ENCODE results near the gene ELP4.

Gene ELP4

DNA sequence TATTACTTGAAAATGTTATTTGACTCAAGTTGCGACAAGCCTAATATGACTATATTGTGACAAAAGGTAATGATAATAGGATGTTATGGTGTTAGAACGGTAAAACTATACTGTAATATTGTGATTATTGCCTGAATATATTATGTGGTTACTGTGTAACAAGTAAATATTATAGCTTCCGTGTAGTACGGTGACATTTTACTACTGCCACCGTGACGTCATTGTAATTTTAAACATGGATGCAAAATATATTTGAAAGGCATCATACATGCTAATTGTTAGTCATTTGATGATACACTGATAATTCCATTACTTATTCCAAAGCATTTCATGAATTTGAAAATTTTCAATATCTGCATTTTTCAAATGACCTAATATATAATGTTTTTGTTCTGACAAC lies 2.5 kb downstream of the ELP4 start:
- TF ChIP-seq GATA3 (IDR thresholded peaks at IDR 0.05; ENCODE audit: low read depth, low read length) (no peak), GATA2 (IDR thresholded peaks at IDR 0.05; ENCODE audit: low read depth, low read length) (no peak)

DNA sequence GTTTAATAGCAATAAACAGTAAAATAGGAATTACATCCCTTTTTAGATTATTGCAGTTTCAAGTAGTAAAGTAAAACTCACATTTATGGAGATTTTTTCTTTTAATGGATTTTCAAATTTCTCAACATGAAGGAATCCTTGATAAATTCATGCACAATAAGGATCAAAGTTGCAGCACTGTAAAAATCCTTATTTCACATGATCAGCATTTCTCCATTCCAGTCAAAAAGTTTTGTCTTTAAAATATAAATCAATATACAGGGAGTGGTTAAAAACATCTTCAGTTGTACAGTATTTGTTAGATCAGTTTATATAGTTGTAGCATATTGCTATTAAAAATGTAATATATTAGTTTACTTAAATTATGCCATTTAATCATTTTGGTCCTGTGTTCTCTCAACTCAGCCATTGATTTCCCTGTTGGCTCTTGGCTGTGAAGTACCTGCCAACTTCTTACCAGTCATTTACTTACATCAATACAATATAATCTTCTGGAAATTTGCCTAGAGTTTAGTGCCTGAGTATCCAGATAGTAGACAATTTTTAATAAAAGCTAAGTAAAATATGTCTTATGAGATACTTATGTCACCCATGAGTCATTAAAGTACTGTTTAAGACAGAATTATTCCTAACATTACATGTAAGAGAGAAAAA lies 12.1 kb downstream of the ELP4 start:
- TF ChIP-seq GATA3 (IDR thresholded peaks at IDR 0.05; ENCODE audit: low read depth, low read length) (no peak), GATA2 (IDR thresholded peaks at IDR 0.05; ENCODE audit: low read depth, low read length) (no peak)

DNA sequence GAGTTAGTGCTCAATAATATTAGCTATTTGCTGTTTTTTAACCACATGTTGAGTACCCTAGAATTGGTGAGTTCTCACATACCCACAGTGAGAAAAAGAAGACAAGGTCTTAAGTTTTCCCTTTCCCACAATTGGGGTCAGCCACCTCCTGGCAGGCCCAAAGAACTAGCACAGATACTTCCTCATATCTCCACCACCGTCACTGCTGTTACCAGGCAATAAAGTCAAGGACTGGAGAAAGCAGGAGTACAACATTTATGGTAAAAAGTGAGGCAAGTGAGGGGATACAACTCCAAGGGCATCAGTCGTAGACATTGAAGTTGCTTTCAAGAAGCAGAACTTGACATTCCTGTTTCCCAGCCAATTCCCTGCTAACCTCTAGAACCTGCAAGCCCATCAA lies 19.6 kb downstream of the ELP4 start:
- TF ChIP-seq GATA2 (IDR thresholded peaks at IDR 0.05; ENCODE audit: low read depth, low read length) (no peak), GATA3 (IDR thresholded peaks at IDR 0.05; ENCODE audit: low read depth, low read length) (no peak)

DNA sequence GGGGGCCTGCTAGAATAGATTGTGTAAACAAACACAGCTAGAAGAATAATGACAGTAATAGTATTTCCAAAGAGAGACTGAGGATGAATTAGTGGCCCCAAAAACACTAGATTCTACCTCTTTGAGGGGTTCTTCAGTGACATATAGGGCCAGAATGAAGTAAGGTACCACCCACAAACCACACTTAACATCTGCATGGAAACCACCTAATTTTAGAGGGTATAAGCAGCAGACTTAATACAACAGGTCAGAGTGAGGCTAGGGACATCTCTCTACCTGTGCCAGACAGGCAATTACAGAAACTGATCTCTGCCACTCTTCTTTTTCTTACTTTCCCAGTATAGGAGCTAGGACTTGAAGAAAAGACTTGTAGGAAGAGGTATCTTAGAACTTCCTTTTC lies 20.1 kb downstream of the ELP4 start:
- TF ChIP-seq GATA3 (IDR thresholded peaks at IDR 0.05; ENCODE audit: low read depth, low read length), result no peak
- no peak for TF ChIP-seq GATA2 (IDR thresholded peaks at IDR 0.05; ENCODE audit: low read depth, low read length)

DNA sequence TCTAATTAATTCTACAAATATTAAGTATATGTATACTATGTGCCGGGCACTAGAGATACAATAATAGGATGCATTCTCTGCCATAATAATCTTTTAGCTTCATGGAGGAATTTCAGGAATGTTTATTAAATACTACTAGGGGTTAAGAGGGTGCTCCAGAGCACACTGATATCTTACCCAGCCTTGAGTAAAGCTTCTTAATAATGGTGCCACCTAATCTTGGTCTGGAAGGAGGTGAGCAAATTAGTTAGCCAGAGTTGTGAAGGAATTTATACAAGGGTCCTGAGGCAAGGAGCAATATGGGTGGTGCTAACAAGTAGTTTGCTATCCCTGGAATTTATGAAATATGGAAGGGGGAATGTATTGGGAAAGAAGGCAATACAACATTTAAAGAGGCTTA lies 21.7 kb downstream of the ELP4 start:
- TF ChIP-seq GATA3 (IDR thresholded peaks at IDR 0.05; ENCODE audit: low read depth, low read length) (no peak), GATA2 (IDR thresholded peaks at IDR 0.05; ENCODE audit: low read depth, low read length) (no peak)

DNA sequence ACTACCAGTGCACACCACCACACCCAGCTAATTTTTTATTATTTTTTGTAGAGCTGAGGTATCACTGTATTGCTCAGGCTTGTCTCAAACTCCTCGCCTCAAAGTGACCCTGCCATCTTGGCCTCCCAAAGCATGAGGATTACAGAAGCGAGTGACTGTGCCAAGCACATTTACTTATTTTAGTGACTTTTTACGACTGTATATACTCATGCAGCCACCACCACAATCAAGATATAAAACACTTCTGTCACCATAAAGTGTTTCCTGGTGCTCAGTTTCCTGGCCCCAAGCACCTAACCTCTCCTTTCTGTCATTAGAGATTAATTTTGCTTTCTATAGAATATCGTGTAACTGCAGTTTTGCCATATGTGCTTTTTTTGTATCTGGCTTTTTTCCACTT lies 25.9 kb downstream of the ELP4 start:
- no peak for TF ChIP-seq GATA3 (IDR thresholded peaks at IDR 0.05; ENCODE audit: low read depth, low read length)
- no peak for TF ChIP-seq GATA2 (IDR thresholded peaks at IDR 0.05; ENCODE audit: low read depth, low read length)

DNA sequence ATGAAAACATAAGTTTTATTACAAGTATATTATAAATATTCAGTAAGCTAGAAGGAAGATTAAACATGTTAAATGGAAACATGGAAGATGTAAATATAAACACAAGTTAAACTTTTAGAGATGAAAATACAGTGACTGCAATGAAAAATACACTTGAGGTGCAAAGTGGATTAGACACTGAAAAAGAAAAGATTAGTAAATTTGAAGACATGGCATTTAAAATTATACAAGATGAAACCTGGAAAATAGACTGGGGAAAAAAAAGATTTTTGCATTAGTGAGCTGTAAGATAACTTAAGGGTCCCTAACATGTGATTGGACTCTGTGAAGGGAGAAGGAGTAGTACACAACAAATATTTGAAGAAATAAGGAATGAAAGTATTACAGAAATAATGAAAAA lies 33.3 kb downstream of the ELP4 start:
- TF ChIP-seq GATA3 (IDR thresholded peaks at IDR 0.05; ENCODE audit: low read depth, low read length), result no peak
- no peak for TF ChIP-seq GATA2 (IDR thresholded peaks at IDR 0.05; ENCODE audit: low read depth, low read length)

DNA sequence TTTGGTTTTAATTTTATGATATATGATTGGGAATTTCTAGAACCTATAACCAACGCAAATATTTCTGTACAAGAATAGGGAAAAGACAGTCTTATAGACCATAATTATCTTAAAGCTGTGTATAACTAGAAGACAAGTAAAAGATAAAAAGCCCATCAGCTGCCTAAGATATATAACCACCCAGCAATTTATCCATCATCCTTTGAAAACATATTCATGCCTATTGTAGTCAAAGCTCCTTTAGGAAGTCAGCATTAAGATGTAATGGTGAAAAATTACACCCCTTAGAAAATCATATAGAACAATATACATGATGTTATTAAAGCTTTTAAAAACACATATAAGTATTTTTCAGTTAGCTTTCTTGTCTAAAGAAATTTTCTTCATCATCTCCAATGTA lies 46.4 kb downstream of the ELP4 start:
- TF ChIP-seq GATA2 (IDR thresholded peaks at IDR 0.05; ENCODE audit: low read depth, low read length) (no peak), GATA3 (IDR thresholded peaks at IDR 0.05; ENCODE audit: low read depth, low read length) (no peak)

DNA sequence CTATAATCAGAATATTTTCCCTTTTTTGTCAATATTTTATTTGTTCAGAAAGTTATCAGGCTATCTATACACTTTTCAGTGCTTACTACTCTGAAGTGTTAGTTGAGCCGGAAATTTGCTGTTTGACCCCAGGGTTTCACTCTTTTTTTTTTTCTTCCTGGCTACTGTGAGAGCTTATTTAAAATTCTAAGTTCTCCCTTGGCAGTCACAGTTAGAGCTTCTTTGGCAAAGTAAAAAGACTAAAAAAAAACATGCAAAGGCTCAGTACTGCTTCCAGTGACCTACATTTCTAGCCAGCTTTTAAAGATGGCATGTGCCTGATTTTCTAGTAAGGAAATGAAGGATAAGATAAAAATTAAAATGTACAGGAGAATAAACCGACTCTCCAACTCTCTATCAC lies 48.4 kb downstream of the ELP4 start:
- TF ChIP-seq GATA2 (IDR thresholded peaks at IDR 0.05; ENCODE audit: low read depth, low read length) (no peak), GATA3 (IDR thresholded peaks at IDR 0.05; ENCODE audit: low read depth, low read length) (no peak)

DNA sequence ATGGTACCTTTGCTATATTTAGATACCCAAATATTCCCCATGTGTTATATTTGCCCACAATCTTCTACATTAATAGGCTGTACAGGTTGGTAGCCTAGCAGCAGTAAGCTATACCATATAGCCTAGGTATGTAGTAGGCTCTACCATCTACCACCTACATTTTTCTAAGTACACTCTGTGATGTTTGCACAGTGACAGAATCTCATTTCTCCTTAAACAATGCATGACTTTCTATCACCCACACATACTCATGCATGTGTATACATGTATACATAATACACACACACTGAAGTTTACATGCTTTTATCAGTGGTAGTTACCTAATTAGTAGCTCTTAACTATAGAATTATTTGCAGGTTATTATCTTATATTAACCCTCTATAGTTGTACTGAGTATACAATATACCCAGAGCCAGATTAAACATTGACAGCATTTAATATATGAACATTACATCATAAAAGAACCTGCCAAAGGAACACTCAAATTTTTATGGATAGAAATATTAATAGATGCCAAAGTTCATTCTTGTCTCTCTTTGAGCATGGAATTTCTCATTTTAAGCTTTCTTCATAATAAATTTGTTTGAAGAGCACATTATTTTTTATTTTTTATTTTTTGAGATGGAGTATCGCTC lies 51.4 kb downstream of the ELP4 start:
- TF ChIP-seq GATA3 (IDR thresholded peaks at IDR 0.05; ENCODE audit: low read depth, low read length) (no peak), GATA2 (IDR thresholded peaks at IDR 0.05; ENCODE audit: low read depth, low read length) (no peak)

DNA sequence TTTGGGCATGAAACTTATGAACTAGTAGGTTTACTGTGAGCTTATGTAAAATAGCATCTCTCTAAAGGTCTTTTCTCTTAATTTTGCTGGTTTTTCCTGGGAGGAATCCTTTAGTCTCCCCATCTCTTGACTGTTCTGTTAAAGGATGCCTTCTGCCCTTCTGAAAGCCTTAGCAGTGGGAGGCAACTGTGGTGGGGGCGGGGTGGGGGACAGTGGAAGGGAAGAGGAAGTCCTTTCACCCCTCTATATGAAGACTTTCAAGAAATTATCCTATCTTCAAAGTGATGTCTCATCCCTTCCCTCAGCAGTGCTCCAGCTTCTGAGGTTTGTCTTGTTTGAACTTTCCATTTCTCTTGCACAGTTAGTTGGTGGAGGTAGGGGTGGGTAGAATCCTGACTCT lies 73.1 kb downstream of the ELP4 start:
- TF ChIP-seq GATA2 (IDR thresholded peaks at IDR 0.05; ENCODE audit: low read depth, low read length) (no peak), GATA3 (IDR thresholded peaks at IDR 0.05; ENCODE audit: low read depth, low read length) (no peak)

DNA sequence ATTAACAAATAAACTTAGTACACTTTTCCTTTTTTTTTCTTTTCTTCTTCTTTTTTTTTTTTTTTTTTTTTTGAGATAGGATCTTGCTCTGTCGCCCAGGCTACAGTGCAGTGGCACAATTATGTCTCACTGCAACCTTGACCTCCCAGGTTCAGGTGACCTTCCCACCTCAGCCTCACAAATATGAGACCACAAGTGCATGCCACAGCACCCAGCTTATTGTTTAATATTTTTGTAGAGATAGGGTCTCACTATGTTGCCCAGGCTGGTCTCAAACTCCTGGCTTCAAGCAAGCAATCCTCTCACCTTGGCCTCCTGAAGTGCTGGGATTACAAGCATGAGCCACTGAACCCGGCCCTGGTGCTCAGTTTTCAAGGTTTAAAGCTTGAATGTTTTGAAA lies 88.9 kb downstream of the ELP4 start:
- TF ChIP-seq GATA3 (IDR thresholded peaks at IDR 0.05; ENCODE audit: low read depth, low read length) (no peak), GATA2 (IDR thresholded peaks at IDR 0.05; ENCODE audit: low read depth, low read length) (no peak)

DNA sequence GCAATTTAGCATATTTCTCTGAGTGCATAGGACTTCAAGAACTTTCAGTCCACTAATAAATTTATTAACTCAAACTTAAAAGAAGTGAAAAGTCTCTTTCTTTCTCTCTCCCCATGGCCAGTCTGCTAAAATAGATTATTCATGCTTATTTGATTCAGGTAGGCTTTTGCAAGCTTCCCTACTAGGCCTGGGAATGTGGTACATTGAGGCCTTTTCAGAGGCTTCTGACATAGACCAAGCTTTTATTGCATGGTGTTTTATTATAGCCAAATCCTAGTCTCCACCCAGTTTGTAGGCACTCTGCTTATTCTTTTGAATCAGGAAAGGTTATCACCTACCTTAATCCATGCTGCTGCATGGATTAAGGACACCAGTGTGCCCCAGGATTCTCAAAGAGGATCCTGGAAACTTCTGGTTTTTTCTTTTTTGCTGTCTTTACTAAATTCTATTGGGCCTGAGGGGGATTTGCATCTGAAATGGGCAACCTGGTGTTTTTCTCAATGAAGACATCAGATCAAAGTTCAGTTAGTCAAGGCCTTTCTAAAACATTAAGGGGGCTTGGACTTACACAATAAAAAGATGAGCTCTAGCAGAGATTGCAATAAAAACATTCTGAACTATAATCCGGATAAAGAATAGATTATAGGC lies 92.2 kb downstream of the ELP4 start:
- TF ChIP-seq GATA3 (IDR thresholded peaks at IDR 0.05; ENCODE audit: low read depth, low read length) (no peak), GATA2 (IDR thresholded peaks at IDR 0.05; ENCODE audit: low read depth, low read length) (no peak)

DNA sequence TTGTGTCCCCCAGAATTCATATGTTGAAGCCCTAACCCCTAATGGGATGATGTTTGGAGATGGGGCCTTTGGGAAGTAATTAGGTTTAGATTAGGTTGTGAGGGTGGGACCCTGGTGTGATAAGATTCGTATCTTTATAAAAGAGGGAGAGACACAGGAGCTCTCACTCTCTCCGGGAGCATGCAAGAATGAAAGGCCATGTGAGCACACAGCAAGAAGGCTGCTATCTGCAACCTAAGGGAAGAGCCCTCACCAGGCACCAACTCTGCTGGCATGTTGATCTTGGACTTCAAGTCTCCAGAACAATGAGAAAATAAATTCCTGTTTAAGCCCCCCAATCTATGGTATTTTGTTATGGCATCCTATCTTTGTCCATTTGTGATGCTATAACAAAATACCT lies 97.3 kb downstream of the ELP4 start:
- TF ChIP-seq GATA3 (IDR thresholded peaks at IDR 0.05; ENCODE audit: low read depth, low read length) (no peak), GATA2 (IDR thresholded peaks at IDR 0.05; ENCODE audit: low read depth, low read length) (no peak)

DNA sequence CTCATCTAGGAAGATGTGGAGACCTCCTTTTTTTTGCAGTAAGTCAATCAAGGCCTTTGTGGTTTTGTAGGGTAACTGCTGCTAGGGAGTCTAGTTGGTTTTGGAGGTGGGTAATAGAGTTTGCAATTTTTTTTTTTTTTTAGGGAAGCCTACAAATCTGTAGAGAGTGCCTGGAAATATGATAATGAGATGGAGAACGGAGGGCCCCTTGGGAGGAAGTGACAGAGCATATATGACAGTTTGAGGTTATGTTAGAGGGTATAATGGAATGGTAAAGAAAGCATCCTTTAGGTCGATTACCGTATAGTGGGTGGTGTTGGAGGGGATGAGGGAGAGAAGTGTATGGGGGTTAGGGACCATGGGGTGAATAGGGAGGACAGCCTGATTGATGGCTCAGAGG lies 98.3 kb downstream of the ELP4 start:
- TF ChIP-seq GATA3 (IDR thresholded peaks at IDR 0.05; ENCODE audit: low read depth, low read length) (no peak), GATA2 (IDR thresholded peaks at IDR 0.05; ENCODE audit: low read depth, low read length) (no peak)

Measured in SH-SY5Y (cell line).